HG02642 (cell line): ENCODE data around the gene PROZ.

Experiments
- ATAC-seq: cut with Tn5 transposase; IDR thresholded peaks from one replicate; pipeline ENCODE4 v1.9.1; 2021; ENCODE audit warnings: mild to moderate bottlenecking; ENCODE audit not compliant: unreplicated experiment, poor library complexity

The PROZ gene

DNA sequence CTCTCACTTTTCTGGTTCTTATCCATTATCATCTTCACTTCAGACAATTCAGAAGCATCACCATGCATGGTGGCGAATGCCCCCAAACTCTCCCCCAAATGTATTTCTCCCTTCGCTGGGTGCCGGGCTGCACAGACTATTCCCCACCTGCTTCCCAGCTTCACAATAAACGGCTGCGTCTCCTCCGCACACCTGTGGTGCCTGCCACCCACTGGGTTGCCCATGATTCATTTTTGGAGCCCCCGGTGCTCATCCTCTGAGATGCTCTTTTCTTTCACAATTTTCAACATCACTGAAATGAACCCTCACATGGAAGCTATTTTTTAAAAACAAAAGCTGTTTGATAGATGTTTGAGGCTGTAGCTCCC, 38.6 kb upstream of the PROZ start:
- no peak for ATAC-seq

- no peak for ATAC-seq
Observed at GRCh38 chr13:113120300-113121182, 37.9 kb upstream of the PROZ start.

GRCh38 chr13:113121183-113121927, 37.1 kb upstream of the PROZ start:
- ATAC-seq, result no peak

- no peak for ATAC-seq
Observed at GRCh38 chr13:113121928-113122471, 36.4 kb upstream of the PROZ start.

DNA sequence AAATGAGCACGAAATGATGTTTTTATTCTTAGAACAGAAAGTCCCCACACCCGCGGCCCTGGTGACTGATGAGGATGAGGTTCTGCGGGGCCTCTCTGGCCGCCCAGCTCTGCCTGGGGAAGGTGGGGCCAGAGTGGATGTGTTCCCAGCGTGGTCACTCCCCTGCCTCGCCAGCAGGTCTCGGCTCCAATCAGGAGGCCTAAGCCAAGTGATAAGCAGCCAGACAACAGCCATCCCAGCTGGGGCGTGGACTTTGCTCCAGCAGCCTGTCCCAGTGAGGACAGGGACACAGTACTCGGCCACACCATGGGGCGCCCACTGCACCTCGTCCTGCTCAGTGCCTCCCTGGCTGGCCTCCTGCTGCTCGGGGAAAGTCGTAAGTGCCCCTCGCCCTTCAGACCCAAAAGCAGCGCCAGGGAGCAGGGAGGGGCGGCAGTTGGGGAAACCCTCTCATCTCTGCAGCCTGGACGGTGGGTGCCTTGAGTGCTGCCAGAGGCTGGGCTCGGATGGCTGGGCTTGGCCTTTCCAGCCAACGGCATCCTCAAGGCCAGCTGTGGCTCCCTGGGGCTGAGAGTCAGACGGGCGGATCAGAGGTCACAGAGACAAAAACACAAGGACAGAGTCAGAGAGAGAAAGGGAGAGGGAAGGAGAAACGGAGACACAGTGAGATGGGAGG, 35.8 kb upstream of the PROZ start, which contains the start of gene F10:
F10 (plus strand) TSS at position 250 of the 676 bp plus-strand sequence; CDS start at position 307, 57 bp downstream.
- no peak for ATAC-seq

- ATAC-seq, result no peak
Observed at GRCh38 chr13:113123226-113124201, 34.9 kb upstream of the PROZ start.

DNA sequence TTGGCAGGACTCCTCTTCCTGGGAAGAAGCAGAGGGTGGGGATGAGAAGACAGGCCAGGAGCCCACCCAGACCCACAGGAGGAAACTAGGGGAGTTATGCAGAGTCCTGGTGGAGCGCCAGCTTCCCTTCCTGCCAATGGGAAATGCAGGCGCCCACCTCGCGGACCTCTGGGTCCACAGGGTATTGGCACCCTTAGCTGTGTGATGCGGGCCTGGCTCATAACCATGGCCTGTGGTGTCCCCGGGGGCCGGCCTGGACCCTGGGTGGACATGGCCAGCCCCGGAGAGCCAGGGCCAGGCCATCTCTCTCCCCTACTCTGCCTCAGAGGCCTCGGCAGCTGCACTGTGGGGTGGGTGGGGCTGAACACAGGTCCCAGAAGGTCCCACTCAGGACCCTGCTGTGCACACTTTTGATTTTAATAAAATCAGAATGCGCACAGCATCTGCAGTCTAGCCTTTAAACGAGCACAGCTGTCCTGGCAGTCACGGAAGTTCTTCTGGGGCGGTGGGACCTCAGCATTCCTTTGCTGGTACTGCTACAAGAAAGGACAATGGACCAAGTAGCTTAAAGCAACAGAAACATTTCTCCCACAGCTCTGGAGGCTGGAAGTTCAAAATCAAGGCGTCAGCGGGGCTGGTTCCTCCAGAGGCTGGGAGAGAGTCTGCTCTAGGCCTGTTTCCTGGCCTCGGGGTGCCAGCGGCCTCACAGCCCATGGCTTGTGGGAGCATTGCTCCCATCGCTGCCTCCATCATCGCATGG, 34.1 kb upstream of the PROZ start:
- ATAC-seq, result no peak

GRCh38 chr13:113125506-113126264, 32.8 kb upstream of the PROZ start:
- no peak for ATAC-seq

- no peak for ATAC-seq
Observed at GRCh38 chr13:113126265-113127150, 31.9 kb upstream of the PROZ start.

GRCh38 chr13:113129480-113129879, 29.0 kb upstream of the PROZ start:
- no peak for ATAC-seq

DNA sequence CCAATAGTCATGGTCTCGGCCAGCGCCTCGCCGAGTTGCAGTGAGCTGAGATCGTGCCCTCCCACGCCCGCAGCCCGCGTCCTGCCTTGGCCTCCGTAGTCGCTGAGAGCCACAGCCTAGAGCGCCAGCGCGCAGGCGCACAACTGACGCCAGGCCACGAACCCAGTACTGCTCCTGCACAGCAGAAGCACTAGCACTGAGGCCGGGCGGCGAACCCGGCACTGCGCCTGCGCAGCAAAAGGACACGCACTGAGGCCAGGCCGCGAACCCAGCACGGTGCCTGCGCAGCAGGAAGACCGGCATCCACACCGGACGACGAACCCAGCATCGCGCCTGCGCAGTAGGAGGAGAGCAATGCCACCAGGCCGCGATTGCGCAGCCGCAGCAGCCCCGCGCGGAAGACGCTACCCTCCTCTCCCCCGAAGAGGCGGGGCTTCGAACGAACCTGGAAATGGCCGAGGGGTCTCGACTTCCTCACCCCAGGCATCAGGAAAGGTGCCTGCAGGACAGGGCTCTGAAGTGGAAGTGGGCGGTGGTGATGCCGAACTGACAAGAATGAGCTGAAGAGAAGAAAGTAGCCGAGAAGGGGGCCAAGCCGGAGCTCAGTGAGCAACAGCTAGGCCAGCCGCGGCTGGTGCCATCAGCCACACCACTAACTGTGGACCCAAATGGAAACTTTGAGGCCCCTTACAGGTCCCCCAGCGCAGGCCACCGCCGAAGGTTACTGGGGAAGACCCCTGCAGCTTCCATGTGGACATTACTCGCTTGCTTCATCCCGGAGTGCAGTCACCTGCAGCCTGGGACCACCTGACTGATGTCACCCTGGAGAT, 28.3 kb upstream of the PROZ start:
- ATAC-seq, result no peak

DNA sequence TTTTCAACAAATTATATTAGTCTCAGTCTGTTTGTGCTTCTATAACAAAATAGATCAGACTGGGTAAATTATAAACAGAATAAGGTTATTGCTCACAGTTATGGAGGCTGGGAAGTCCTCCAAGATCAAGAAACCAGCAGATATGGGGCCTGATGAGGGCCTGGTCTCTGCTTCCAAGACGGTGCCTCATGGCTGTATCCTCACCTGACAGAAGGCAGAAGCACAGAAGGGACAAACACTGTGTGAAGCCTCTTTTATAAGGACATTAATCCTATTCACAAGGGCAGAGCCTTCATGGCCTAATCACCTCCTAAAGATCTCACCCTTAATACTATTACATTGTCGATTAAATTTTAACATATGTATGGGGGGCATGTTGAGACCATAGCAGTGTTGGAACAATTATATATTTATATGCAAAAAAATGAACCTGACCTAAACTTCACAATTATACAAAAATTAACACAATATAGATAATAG, 23.1 kb upstream of the PROZ start:
- no peak for ATAC-seq

DNA sequence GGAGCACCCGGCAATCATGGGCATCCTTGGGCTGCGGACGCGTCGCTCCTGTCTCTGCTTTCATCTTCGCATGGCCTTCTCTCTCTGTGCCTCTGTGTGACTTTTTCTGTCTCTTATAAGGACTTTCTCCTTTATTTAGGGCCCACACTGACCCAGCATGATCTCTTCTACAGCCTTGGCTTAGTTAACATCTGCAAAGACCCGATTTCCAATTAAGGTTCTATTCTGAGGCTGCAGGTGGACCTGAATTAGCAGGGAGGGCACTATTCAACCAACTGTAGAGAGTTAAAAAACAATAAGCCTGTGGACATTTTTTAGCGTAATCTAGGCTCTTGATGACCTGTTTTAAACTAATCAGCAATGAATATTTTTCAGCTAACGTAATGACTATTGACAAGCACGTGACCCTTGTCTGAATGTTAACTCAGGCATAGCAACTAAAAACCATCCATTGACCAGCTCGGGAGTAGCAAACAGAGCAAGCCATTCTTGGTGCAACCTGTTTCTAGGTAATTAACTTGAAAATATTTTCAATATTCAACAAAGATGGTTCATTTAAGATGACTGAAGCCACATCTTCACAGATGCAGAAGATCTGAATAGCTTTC, 20.7 kb upstream of the PROZ start:
- ATAC-seq, result no peak

DNA sequence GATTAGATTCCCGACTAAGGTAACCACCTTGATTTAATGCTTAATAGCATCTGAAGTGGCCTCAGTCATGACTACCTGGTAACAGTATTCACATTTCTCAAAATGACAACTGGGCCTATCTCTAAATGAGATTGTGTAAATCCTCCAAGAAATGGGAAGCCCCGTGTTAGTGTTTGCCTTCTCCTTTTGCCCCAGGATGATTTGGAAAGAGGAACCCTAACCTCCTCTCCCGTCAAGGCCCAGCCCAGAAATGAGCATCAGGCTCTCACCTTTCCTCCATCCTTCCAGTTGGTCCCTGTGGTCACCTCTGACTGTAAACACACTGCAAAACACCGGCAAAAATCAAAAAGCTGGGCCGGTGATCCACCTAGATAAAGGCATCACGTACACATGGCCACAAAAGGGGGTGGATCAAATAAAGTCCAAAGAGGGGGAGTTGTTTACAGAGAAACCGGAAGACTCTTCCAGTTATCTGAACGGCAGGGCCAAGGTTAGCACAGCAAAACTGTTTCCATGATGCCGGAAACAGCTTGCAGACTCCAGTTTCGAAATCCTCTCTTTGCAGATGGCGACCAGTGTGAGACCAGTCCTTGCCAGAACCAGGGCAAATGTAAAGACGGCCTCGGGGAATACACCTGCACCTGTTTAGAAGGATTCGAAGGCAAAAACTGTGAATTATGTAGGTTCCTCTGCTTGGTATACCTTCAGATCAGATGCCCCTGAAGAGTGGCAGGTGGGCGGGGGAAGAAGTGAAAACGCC, 19.5 kb upstream of the PROZ start:
- ATAC-seq, result no peak

DNA sequence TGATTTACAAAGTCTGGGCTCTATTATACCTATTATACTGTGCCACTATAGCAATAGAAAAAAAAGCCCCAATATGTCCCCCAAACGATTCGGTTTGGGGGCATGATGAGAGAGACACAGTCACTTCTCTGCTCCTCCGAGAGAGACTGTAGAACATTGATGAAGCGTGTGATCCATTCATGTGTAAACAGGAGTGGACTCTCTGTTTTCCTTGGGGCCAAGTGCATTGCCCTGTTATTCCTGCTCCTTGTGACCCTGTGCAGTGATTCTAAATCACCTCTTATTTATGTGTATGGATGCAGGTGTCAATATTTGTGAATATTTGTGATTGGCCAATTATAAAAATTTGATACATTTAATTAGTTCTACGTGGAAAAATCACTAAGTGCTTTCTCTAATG, 18.9 kb upstream of the PROZ start:
- ATAC-seq, result no peak
